Astrocyte (in vitro differentiated cells and primary cell): Measurements from ENCODE around the gene TEX2. TPM values are rescaled to one million over a fixed set of nuclear protein-coding genes. Genes with fewer than 3 reads are reported as not detected.
"Not testable (repeated sequence)": the region's sequence is repeated elsewhere in the genome, so short reads cannot be mapped to it uniquely, and the experiment has no call there.

Experiments used
- DNase-seq: peaks from one replicate; pipeline ENCODE4 v3.0.0-alpha.2; 2010; ENCODE audit warnings: low read depth
- FAIRE-seq: peaks from 2 replicates; lab custom pipeline; 2011; peaks lifted over from hg19 to GRCh38; lab: Jason Lieb, UNC
- H2AFZ ChIP-seq: 2 replicates; pipeline ENCODE4 v1.6.0; 2012; ENCODE audit warnings: low read depth, low read length, inconsistent platforms
- H3K27ac ChIP-seq: 2 replicates; pipeline ENCODE4 v1.5.1; 2011; ENCODE audit warnings: low read depth, low read length, inconsistent platforms
- H3K27me3 ChIP-seq: 2 replicates; pipeline ENCODE4 v1.6.0; 2011; ENCODE audit warnings: low read length, inconsistent platforms; ENCODE audit not compliant: insufficient read depth
- H3K36me3 ChIP-seq: 2 replicates; pipeline ENCODE4 v1.5.1; 2011; ENCODE audit warnings: low read length, inconsistent platforms; ENCODE audit not compliant: insufficient read depth
- H3K4me1 ChIP-seq: 2 replicates; pipeline ENCODE4 v1.5.1; 2011; ENCODE audit warnings: low read length, inconsistent platforms; ENCODE audit not compliant: insufficient read depth
- H3K4me2 ChIP-seq: 2 replicates; pipeline ENCODE4 v1.6.0; 2012; ENCODE audit warnings: low read length, inconsistent platforms
- H3K4me3 ChIP-seq: 2 replicates; pipeline ENCODE4 v1.5.1; 2011; ENCODE audit warnings: low read depth, mild to moderate bottlenecking, low read length, inconsistent platforms; ENCODE audit not compliant: insufficient read depth
- H3K79me2 ChIP-seq: 2 replicates; pipeline ENCODE4 v1.6.0; 2012; ENCODE audit warnings: mild to moderate bottlenecking, low read length, inconsistent platforms; ENCODE audit not compliant: insufficient read depth
- H3K9ac ChIP-seq: 2 replicates; pipeline ENCODE4 v1.6.0; 2012; ENCODE audit warnings: mild to moderate bottlenecking, low read length, inconsistent platforms
- H3K9me3 ChIP-seq: 2 replicates; pipeline ENCODE4 v1.5.1; 2012; ENCODE audit warnings: low read depth, mild to moderate bottlenecking, low read length, inconsistent platforms; ENCODE audit not compliant: insufficient read depth
- H4K20me1 ChIP-seq: 2 replicates; pipeline ENCODE4 v1.6.0; 2012; ENCODE audit warnings: low read length, inconsistent platforms; ENCODE audit not compliant: insufficient read depth
- H3K27ac Mint-ChIP-seq: one replicate; pipeline ENCODE4 v1.8.0; 2021; ENCODE audit warnings: mild to moderate bottlenecking, mixed read lengths; ENCODE audit not compliant: unreplicated experiment
- H3K27me3 Mint-ChIP-seq: one replicate; pipeline ENCODE4 v1.8.0; 2021; ENCODE audit warnings: low read depth, mixed read lengths; ENCODE audit not compliant: unreplicated experiment
- H3K36me3 Mint-ChIP-seq: one replicate; pipeline ENCODE4 v1.8.0; 2021; ENCODE audit warnings: low read depth, mixed read lengths; ENCODE audit not compliant: unreplicated experiment
- H3K4me1 Mint-ChIP-seq: one replicate; pipeline ENCODE4 v1.8.0; 2021; ENCODE audit warnings: low read depth, mixed read lengths; ENCODE audit not compliant: unreplicated experiment
- H3K4me3 Mint-ChIP-seq: one replicate; pipeline ENCODE4 v1.8.0; 2021; ENCODE audit warnings: mild to moderate bottlenecking, moderate library complexity, mixed read lengths; ENCODE audit not compliant: unreplicated experiment
- H3K9me3 Mint-ChIP-seq: one replicate; pipeline ENCODE4 v1.8.0; 2021; ENCODE audit warnings: mild to moderate bottlenecking, mixed read lengths; ENCODE audit not compliant: unreplicated experiment
- CTCF ChIP-seq: IDR thresholded peaks from 2 replicates; pipeline ENCODE4 v1.5.1; 2011; ENCODE audit warnings: low read depth, mild to moderate bottlenecking, inconsistent platforms, low read length, moderate library complexity; ENCODE audit not compliant: insufficient read depth
- EZH2 ChIP-seq: IDR thresholded peaks from 2 replicates; pipeline ENCODE4 v1.6.1; 2012; ENCODE audit warnings: mild to moderate bottlenecking, low read length, inconsistent platforms; ENCODE audit not compliant: insufficient read depth
- total RNA-seq: library from RNA; stranded (reverse); gene quantifications from 2 replicates; pipeline ENCODE4 v1.2.1, GENCODE V29; 2021

Gene TEX2
- total RNA-seq, 1 donor from 2014 or later: 56.1 TPM

GRCh38 chr17:64180089-64181073, 82.7 kb downstream of the TEX2 start:
- Histone ChIP-seq H3K9me3 (no peaks in the 10 kb centered on the region), H3K36me3 (peaks cover 4% of the 10 kb centered on the region), H4K20me1 (no peaks in the 10 kb centered on the region), H3K79me2 (no peaks in the 10 kb centered on the region), H3K27me3 (no peaks in the 10 kb centered on the region), H3K4me1 (peaks cover 4% of the 10 kb centered on the region), H3K4me2 (no peak overlapping the region), H3K4me3 (no peak overlapping the region), H2AFZ (no peak overlapping the region), H3K9ac (no peak overlapping the region), H3K27ac (no peak overlapping the region)
- DNase-seq (no peak), FAIRE-seq (no peak)
- Mint-ChIP-seq H3K9me3 (no peaks in the 10 kb centered on the region), H3K27ac (no peak overlapping the region), H3K4me1 (peaks cover 29% of the 10 kb centered on the region), H3K36me3 (peaks cover 18% of the 10 kb centered on the region), H3K27me3 (no peaks in the 10 kb centered on the region), H3K4me3 (no peak overlapping the region)
- TF ChIP-seq CTCF: no peak
- no peak for TF ChIP-seq EZH2

GRCh38 chr17:64179024-64179423, 84.0 kb downstream of the TEX2 start:
- H3K9me3 ChIP-seq, H3K4me1 ChIP-seq, H3K27me3 ChIP-seq, H3K27me3 Mint-ChIP-seq, H3K9ac ChIP-seq, H3K27ac Mint-ChIP-seq, H3K4me3 Mint-ChIP-seq, H2AFZ ChIP-seq, H3K79me2 ChIP-seq, H3K4me2 ChIP-seq, FAIRE-seq, H4K20me1 ChIP-seq, H3K4me3 ChIP-seq, H3K36me3 ChIP-seq, H3K9me3 Mint-ChIP-seq, H3K27ac ChIP-seq, DNase-seq: not testable (repeated sequence)
- Mint-ChIP-seq H3K36me3 (peaks cover 24% of the 10 kb centered on the region), H3K4me1 (peaks cover 29% of the 10 kb centered on the region)

GRCh38 chr17:64178011-64178825, 84.8 kb downstream of the TEX2 start:
- Histone ChIP-seq H3K36me3 (peaks cover 4% of the 10 kb centered on the region), H3K9ac (no peak overlapping the region), H3K9me3 (no peaks in the 10 kb centered on the region), H4K20me1 (no peaks in the 10 kb centered on the region), H3K4me2 (no peak overlapping the region), H3K4me3 (no peak overlapping the region), H3K79me2 (no peaks in the 10 kb centered on the region), H2AFZ (no peak overlapping the region), H3K27me3 (no peaks in the 10 kb centered on the region), H3K27ac (no peak overlapping the region), H3K4me1 (peaks cover 4% of the 10 kb centered on the region)
- TF ChIP-seq CTCF: no peak
- TF ChIP-seq EZH2: no peak
- Mint-ChIP-seq H3K4me1 (peaks cover 26% of the 10 kb centered on the region), H3K4me3 (no peak overlapping the region), H3K36me3 (peaks cover 24% of the 10 kb centered on the region), H3K9me3 (no peaks in the 10 kb centered on the region), H3K27ac (peak overlapping the region; percentile 95), H3K27me3 (no peaks in the 10 kb centered on the region)
- DNase-seq: no peak
- FAIRE-seq: no peak
